ENCODE data around the gene ARID5A.

Gene ARID5A

DNA sequence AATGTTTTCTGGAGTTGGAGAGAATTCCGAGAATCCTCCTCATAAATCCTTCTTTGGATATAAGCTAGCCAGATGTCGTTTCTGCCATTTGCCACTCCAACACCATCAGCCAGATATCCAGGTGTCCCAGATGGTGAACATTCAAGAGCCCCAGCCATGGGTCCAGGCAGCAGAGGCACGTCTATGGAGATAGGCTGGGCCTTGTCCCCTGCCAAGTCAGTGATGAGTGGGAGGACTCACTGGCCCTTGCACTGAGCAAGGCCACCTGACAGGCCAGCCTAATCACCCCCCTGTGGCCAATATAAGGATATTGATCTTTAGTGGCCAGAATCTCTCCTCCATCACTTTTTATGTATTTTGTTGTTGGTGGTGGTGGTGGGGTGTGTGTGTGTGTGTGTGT, 28.0 kb downstream of the ARID5A start:
- DNase-seq (ENCODE audit: insufficient read length, low spot score), result no peak
- no peak for FAIRE-seq
- TF ChIP-seq POU2F2 (IDR thresholded peaks at IDR 0.05; ENCODE audit: low read depth, low read length) (no peak), TAF1 (IDR thresholded peaks at IDR 0.05; ENCODE audit: low read depth, low read length) (no peak), POLR2A (IDR thresholded peaks at IDR 0.05; ENCODE audit: low read depth, low read length) (no peak), POLR2AphosphoS5 (IDR thresholded peaks at IDR 0.05; ENCODE audit: low read depth, low read length) (no peak), PAX5 (IDR thresholded peaks at IDR 0.05; ENCODE audit: insufficient read depth, low read length, severe bottlenecking) (no peak), SPI1 (IDR thresholded peaks at IDR 0.05; ENCODE audit: low read depth, low read length) (no peak)

DNA sequence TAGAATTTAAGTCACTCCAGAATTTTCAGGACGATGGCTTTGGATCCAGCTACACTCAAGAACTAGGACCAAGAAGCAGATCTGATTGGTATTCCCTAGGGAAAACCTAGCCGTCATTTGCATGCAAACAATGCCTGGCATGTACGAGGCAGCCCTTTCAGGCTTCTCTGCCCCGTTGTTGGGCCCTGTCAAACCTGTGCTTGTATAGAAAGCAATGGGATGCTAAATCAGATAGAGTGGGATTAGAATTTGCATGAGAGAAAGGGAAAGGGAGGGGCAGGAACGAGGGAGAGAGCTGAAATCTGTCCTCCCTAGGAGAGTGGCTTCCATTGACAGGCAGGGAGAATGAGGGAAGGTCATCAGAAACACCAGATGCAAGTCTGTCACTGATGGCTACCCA, 28.6 kb downstream of the ARID5A start:
- TF ChIP-seq PAX5 (IDR thresholded peaks at IDR 0.05; ENCODE audit: insufficient read depth, low read length, severe bottlenecking) (no peak), POLR2A (IDR thresholded peaks at IDR 0.05; ENCODE audit: low read depth, low read length) (no peak), POU2F2 (IDR thresholded peaks at IDR 0.05; ENCODE audit: low read depth, low read length) (no peak), POLR2AphosphoS5 (IDR thresholded peaks at IDR 0.05; ENCODE audit: low read depth, low read length) (no peak), TAF1 (IDR thresholded peaks at IDR 0.05; ENCODE audit: low read depth, low read length) (no peak), SPI1 (IDR thresholded peaks at IDR 0.05; ENCODE audit: low read depth, low read length) (no peak)
- FAIRE-seq, result no peak
- no peak for DNase-seq (ENCODE audit: insufficient read length, low spot score)

DNA sequence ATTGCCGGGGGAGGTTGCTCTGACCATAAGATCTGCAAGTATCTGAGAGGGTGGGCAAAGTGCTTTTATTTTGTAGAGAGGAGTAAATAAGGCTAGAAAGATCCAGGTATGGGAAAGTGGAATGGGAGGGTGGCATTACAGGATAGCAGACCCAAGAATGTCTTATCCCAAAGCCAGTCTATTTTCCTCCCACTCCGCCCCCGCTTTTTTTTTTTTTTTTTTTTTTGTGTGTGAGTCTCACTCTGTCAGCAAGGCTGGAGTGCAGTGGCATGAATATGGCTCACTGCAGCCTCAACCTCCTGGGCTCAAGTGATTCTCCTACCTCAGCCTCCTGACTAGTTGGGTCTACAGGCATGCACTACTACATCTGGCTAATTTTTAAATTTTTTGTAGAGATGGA, 31.5 kb downstream of the ARID5A start:
- TF ChIP-seq TAF1 (IDR thresholded peaks at IDR 0.05; ENCODE audit: low read depth, low read length), result no peak
- no peak for TF ChIP-seq PAX5 (IDR thresholded peaks at IDR 0.05; ENCODE audit: insufficient read depth, low read length, severe bottlenecking)
- no peak for TF ChIP-seq POLR2A (IDR thresholded peaks at IDR 0.05; ENCODE audit: low read depth, low read length)
- TF ChIP-seq SPI1 (IDR thresholded peaks at IDR 0.05; ENCODE audit: low read depth, low read length), result no peak
- TF ChIP-seq POLR2AphosphoS5 (IDR thresholded peaks at IDR 0.05; ENCODE audit: low read depth, low read length), result no peak
- TF ChIP-seq POU2F2 (IDR thresholded peaks at IDR 0.05; ENCODE audit: low read depth, low read length), result no peak
- DNase-seq (ENCODE audit: insufficient read length, low spot score) (no peak), FAIRE-seq (no peak)

DNA sequence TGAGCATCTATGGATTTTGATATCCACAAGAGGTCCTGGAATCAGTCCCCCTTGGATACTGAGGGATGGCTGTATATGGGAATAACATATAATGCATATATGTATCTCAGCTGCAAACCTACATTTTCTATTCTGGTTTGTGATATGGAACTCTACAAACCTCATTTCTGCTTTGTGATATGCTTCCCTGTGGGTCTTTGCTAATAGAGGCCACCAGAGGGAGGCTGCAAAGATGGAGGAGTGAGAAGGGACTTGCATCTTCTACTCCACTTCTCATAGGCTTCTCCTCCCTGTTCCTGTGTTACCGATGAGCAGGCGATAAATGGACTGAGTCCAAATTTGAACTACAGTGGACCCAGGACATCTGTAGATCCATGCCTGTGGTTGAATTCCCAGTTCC, 37.8 kb downstream of the ARID5A start:
- TF ChIP-seq POLR2AphosphoS5 (IDR thresholded peaks at IDR 0.05; ENCODE audit: low read depth, low read length), result no peak
- TF ChIP-seq POU2F2 (IDR thresholded peaks at IDR 0.05; ENCODE audit: low read depth, low read length), result no peak
- TF ChIP-seq SPI1 (IDR thresholded peaks at IDR 0.05; ENCODE audit: low read depth, low read length), result no peak
- TF ChIP-seq TAF1 (IDR thresholded peaks at IDR 0.05; ENCODE audit: low read depth, low read length), result no peak
- TF ChIP-seq PAX5 (IDR thresholded peaks at IDR 0.05; ENCODE audit: insufficient read depth, low read length, severe bottlenecking), result no peak
- TF ChIP-seq POLR2A (IDR thresholded peaks at IDR 0.05; ENCODE audit: low read depth, low read length), result no peak
- FAIRE-seq (no peak), DNase-seq (ENCODE audit: insufficient read length, low spot score) (no peak)

DNA sequence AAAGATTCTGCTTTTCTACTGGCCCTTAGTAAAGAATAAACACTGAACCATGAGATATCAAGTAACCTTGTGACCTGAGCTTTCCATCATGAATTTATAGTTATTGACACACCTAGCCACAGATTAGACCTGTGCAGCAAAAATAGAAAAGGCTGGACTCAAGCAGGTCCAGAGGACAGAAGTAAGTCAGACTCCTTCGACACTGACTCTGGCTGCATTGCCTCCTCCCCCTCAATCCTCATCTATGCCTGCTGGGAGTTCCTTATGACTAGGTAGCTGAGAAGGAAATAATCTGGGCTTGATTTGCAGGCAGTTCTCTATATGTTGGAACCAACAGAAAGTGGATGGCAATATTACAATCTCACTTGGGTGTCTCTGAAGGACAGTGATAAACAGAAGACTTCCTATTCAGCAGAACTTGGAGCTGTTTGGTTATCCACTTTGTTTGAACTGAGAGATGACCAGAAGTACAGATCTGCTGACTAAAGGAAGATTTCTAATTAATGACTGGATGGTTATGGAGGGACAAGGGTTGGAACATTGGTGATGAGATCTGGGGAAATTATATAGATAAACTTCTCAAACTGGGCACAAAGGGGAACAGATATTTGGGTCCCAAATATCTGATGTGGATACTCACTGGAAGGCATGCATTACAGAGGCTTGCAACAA, 39.4 kb downstream of the ARID5A start:
- TF ChIP-seq PAX5 (IDR thresholded peaks at IDR 0.05; ENCODE audit: insufficient read depth, low read length, severe bottlenecking) (no peak), TAF1 (IDR thresholded peaks at IDR 0.05; ENCODE audit: low read depth, low read length) (no peak), POLR2AphosphoS5 (IDR thresholded peaks at IDR 0.05; ENCODE audit: low read depth, low read length) (no peak), POU2F2 (IDR thresholded peaks at IDR 0.05; ENCODE audit: low read depth, low read length) (no peak), SPI1 (IDR thresholded peaks at IDR 0.05; ENCODE audit: low read depth, low read length) (no peak), POLR2A (IDR thresholded peaks at IDR 0.05; ENCODE audit: low read depth, low read length) (no peak)
- no peak for DNase-seq (ENCODE audit: insufficient read length, low spot score)
- FAIRE-seq, result no peak

DNA sequence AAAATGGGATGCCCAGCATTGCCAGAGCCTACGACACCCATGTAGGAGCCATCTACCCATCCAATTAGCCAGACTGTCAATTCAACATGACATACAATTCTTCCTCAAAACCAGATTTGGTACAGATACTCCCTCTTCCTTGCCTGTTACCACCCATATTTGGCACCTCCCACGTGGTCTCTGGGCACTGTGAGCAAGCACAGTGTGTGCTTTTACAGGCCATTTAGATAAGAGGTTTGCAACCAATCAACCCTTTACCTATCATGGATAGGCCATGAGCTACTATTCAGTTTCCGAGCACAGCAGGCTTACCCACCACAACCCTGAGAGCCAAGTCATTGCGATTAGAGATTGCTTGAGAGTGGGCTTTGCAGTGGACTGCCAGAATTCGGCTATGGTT, 40.9 kb downstream of the ARID5A start:
- no peak for DNase-seq (ENCODE audit: insufficient read length, low spot score)
- no peak for FAIRE-seq
- TF ChIP-seq SPI1 (IDR thresholded peaks at IDR 0.05; ENCODE audit: low read depth, low read length) (no peak), PAX5 (IDR thresholded peaks at IDR 0.05; ENCODE audit: insufficient read depth, low read length, severe bottlenecking) (no peak)

DNA sequence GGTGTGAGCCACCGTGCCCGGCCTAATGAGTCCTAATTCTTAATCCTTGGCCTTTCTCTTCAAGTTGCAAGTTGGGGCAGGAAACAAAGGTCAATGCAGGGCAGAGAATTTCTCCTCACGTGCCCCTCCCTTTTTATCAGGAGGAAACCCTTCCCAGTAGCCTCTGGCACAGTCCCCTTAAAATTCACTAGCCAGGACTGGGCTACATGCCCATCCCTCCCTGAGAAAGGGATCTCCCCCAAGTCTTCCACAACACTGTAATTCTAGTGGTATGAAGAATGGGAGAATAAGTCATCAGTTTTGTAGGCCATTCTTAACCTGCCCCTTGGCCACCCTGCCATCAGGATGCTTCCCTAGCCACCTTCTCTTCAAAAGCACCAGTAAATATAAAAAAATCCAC, 42.2 kb downstream of the ARID5A start:
- TF ChIP-seq SPI1 (IDR thresholded peaks at IDR 0.05; ENCODE audit: low read depth, low read length) (no peak), PAX5 (IDR thresholded peaks at IDR 0.05; ENCODE audit: insufficient read depth, low read length, severe bottlenecking) (no peak), POU2F2 (IDR thresholded peaks at IDR 0.05; ENCODE audit: low read depth, low read length) (no peak), POLR2AphosphoS5 (IDR thresholded peaks at IDR 0.05; ENCODE audit: low read depth, low read length) (no peak), TAF1 (IDR thresholded peaks at IDR 0.05; ENCODE audit: low read depth, low read length) (no peak), POLR2A (IDR thresholded peaks at IDR 0.05; ENCODE audit: low read depth, low read length) (no peak)
- FAIRE-seq (no peak), DNase-seq (ENCODE audit: insufficient read length, low spot score) (no peak)

DNA sequence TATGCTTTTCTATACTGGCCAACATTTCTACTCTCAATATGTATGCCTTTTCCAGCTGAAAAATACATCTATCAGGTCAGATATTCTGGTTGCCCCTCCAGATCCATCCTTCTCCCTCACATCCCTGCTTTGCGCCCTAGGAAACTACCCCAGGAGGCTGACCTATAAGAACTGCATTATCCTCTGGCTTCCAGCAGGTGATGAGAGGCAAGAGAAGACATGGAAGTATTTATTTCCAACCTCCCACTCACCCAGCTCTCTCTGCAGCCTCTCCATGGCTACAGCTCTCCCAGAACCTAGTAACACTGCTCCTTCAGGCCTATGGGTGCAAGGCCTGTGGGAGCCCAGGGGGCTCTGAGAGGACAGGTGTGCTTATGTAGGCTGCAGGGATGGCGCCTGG, 42.9 kb downstream of the ARID5A start:
- FAIRE-seq (no peak), DNase-seq (ENCODE audit: insufficient read length, low spot score) (no peak)
- no peak for TF ChIP-seq TAF1 (IDR thresholded peaks at IDR 0.05; ENCODE audit: low read depth, low read length)
- no peak for TF ChIP-seq SPI1 (IDR thresholded peaks at IDR 0.05; ENCODE audit: low read depth, low read length)
- no peak for TF ChIP-seq POLR2AphosphoS5 (IDR thresholded peaks at IDR 0.05; ENCODE audit: low read depth, low read length)
- no peak for TF ChIP-seq POLR2A (IDR thresholded peaks at IDR 0.05; ENCODE audit: low read depth, low read length)
- no peak for TF ChIP-seq PAX5 (IDR thresholded peaks at IDR 0.05; ENCODE audit: insufficient read depth, low read length, severe bottlenecking)
- no peak for TF ChIP-seq POU2F2 (IDR thresholded peaks at IDR 0.05; ENCODE audit: low read depth, low read length)

DNA sequence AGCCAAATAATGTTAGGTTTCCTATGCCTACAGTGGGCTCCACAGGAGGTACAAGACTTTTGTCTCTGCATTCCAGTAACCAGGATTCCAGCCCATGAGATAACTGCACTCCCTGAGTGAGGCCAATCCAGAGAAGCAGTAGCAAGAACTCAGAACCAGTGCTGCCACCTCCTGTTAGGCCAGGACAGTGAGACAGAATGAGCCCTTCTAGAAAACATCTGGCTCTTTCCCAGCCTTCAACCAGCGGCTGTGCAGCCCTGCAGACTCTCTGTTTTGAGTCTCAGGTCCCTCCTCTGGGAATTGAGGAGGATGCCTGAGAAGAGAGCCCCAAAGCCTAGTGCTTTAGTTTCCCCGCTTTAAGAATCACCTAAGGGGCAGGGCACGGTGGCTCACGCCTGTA, 44.2 kb downstream of the ARID5A start:
- TF ChIP-seq POLR2AphosphoS5 (IDR thresholded peaks at IDR 0.05; ENCODE audit: low read depth, low read length), result no peak
- TF ChIP-seq SPI1 (IDR thresholded peaks at IDR 0.05; ENCODE audit: low read depth, low read length), result no peak
- TF ChIP-seq POU2F2 (IDR thresholded peaks at IDR 0.05; ENCODE audit: low read depth, low read length), result no peak
- no peak for TF ChIP-seq TAF1 (IDR thresholded peaks at IDR 0.05; ENCODE audit: low read depth, low read length)
- no peak for TF ChIP-seq PAX5 (IDR thresholded peaks at IDR 0.05; ENCODE audit: insufficient read depth, low read length, severe bottlenecking)
- no peak for TF ChIP-seq POLR2A (IDR thresholded peaks at IDR 0.05; ENCODE audit: low read depth, low read length)
- no peak for FAIRE-seq
- no peak for DNase-seq (ENCODE audit: insufficient read length, low spot score)

DNA sequence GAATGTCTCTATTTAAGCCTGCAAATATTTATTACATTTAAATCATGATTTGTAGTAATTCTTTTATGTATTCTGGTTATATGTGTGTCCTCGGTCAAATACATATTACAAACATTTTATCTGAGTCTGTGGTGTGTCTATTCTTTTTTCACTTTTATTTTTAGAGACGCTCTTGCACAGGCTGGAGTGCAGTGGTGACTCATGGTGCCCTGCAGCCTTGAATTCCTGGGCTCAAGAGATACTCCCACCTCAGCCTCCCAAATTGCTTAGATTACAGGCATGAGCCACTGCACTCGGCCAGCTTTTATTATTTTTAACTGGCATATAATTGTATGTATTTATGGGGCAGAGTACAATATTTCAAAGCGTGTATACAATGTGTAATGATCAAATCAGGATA, 47.5 kb downstream of the ARID5A start:
- DNase-seq (ENCODE audit: insufficient read length, low spot score), result no peak
- FAIRE-seq, result no peak
- no peak for TF ChIP-seq PAX5 (IDR thresholded peaks at IDR 0.05; ENCODE audit: insufficient read depth, low read length, severe bottlenecking)
- no peak for TF ChIP-seq POLR2A (IDR thresholded peaks at IDR 0.05; ENCODE audit: low read depth, low read length)
- no peak for TF ChIP-seq TAF1 (IDR thresholded peaks at IDR 0.05; ENCODE audit: low read depth, low read length)
